ENCODE measurements around the gene INPP5A.

The INPP5A gene

DNA sequence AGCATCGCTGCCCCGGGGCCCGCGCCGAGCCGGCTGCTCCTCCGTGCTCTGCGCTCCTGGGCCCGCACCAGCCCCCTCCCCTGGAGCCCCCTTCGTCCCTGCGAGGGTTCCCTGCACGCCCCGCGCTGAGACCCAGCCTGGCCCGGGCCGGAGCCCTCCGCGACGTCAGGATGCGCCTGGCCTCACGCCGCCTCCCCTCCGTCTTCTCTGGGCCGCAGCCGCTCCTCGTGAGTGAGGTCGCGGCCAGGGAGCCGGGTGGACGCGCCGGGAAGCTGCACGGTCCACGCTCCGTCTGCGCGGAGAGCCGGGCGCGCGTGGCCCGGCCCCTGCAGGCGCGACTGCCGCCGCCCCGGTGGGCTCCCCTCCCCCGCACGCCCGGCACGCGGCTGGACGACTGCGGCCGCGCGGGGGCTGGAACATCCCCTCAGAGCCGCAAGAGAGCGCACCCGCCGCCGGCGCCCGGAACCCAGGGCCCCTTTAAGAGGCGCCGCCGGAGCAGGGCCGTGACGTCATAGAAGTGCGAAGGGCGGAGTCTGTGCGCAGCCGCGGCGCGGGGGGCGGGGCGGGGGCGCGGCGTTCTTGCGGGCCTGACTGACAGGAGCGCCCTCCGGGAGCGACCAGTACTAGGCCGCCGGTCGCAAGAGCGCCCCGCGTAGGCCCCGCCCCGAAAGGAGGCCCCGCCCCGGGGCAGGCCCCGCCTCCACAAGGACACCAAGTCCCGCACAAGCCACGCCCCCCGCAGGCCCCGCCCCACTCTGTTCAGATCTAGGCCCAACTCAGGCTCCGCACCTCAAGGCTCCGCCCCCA lies 507 bp upstream of the INPP5A start:
- peak; percentile 100 for DNase-seq

DNA sequence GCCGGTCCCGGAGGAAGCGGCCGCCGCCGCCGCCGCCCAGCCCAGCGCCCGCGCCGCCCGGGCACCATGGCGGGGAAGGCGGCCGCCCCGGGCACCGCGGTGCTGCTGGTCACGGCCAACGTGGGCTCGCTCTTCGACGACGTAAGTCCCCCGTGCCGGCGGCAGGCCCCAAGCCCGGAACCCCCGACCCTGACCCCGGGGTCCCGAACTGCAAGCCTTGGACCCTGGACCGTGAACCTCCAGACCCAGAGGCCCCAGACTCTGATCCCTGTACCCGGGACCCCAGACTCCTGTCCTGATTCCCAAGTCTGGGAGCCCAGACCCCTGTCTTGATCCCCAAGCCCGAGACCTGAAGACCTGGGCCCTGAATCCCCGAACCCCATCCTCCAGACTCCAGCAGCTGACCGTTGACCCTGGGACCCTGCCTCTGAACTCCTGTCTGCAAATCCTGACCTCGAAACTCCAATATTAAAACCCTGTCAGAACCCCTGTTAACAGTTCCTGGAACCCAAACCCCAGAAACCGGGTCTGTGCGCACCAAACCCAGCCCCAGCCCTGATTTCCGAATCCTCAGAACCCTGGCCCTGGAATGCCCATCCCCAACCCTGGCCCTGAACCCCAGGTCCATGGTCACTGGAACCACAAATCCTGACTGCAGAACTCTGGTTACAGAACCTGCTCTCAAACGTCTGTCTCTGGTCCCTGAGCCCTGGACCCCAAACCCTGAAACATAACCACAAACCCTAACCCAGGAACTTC lies 623 bp downstream of the INPP5A start:
- no peak for DNase-seq

DNA sequence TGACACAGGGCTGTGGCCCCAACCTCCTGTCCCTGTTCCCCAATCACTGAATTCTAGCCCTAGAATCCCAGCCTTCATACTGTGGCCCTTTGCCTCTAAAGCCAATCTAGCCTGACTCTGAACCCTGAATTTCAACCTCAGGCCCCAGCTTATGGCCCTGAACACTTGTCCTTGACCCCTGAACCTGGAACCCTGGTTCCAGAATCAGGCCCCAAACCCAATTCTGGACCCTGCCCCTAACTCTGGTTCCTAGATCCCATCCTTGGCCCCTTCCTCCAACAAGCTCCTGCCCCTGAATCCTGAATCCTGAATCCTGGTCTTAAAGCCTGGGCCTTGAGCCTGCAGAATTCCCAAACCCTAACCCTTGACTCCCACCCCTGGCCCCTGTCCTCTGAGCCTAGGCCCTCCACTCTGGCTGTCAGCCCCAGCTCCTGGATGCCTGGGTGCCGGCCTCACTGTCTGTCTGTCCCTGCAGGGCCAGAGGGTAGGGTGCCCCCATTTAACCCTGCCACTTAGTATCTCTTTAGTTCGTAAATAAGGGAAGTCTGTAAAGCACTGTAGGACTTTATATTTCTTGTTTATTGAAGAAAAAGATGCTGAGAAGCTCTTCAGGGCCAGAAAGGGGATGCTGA lies 1.3 kb downstream of the INPP5A start:
- DNase-seq = no peak

DNA sequence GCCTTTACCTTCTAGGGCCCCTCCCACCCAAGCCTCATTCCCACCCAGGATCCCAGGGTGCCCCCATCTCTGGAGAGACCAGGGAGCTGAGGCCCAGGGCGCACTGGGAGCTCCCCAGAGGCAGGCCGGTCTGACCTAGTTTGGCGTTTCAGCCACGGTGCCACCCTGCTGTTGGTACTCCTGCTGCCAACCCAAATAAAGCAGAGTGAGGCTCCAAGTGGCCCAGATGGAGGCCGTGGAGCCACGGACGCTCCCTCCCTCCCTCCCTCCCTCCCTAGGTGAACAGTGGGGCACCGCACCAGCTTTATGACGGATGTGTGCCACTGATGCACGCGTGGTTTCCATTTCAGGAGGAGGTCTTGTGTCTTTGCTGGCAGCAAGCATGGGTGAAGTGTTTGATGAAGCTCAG lies 1.8 kb downstream of the INPP5A start:
- DNase-seq = no peak

DNA sequence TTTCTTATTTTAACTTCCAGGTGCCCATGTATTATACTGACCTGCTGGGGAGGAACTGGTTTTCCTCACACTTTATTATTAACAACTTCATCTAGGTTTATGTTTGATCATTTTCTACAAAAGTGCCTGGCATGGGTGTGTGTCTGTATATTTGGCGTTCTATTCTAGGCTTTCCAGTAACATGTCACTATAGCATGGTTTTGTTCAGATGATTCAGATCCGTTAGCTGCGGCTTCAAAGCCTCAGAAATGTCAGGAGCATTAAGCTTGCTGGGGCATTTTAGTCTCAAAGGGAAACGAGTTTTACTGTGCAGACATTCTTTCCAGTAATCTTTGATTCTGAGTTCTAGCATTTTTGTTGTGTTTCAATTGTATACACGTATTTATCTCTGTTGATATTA lies 2.3 kb downstream of the INPP5A start:
- DNase-seq = no peak

DNA sequence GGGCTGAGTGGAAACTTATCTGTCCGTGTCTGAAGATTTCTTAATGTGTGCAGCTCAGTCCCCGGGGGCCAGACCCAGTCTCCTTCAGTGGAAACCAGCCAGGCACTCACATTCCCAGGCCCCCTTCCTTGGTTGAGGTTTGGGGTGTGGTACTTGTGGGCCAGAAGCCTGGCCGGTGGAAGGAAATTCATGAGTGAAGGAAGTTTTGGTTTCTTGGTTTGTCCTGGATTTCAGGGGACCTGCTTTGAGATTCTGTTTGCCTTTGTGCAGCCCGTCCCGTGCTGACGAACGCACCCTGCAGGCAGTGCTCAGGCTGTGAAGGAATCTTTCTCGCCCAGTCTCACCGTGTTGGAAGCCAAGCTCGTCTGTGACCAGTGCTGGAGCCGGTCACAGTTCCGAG lies 2.9 kb downstream of the INPP5A start:
- no peak for DNase-seq

DNA sequence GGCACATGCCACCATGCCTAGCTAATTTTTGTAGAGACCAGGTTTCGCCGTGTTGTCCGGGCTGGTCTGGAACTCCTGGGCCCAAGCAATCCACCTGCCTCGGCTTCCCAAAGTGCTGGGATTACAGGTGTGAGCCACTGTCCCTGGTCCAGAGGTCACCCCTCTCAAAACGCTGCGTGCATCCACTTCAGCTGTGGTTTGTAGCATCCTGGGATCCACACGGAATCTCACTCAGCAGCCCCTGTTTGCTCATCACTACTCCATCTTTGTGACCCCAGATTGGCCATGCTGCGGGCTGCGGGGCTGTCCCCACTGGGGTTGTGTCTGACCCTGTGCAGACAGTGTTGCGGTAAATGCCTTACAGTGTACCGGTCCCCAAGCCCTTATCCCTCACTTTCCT lies 3.5 kb downstream of the INPP5A start:
- no peak for DNase-seq

DNA sequence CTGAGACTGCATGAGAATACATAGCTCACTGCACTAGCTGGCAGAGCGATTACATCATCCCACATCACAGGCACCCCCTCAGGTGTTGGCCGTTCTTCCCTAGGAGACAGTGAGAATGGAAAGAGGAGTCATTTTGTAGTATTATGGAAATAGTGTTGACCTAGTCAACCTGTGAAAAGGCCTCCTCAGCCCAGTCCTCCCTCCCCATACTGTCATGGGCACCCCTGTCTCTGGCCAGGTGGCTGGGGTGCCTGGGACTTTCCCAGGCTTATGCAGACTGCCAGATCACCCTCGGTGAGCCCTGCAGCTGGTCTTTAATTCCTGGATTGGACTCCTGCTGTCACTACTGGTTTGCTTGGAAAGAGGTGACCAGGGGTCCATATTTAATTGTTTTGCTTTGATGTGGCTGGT lies 4.0 kb downstream of the INPP5A start:
- DNase-seq = no peak

DNA sequence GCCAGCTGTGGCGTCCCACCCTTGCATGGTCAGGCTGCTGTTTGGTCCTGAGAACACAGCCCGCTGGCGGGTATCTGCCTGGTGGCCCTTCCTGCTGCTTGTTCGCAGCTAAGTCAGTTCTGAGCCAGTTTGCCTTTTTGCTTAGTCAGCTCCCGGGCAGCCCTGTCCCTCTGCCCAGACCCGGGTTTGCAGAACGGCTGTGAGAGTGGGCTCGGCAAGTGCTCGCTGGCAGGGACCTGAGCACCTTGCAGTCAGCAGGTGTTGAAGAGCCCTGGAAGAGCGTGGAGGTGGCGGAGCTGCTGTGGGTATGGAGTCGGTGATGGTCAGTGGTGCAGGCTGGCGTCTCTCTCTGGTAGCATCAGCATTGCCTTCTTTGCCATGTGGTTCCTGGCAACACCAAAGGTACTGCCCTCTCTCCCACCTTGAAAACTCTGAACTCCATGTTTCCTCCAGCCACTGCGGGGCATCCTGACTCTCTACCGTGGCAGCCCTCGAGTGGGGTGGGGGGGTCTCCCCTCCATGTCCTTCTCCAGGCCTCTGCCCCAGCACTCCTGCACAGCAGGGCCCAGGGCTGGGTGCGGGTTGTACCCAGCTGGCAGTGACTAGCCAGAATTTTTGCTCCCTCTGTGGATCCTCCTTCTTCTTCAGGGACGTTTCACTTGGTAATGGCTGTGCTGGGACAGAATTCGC lies 4.6 kb downstream of the INPP5A start:
- no peak for DNase-seq

DNA sequence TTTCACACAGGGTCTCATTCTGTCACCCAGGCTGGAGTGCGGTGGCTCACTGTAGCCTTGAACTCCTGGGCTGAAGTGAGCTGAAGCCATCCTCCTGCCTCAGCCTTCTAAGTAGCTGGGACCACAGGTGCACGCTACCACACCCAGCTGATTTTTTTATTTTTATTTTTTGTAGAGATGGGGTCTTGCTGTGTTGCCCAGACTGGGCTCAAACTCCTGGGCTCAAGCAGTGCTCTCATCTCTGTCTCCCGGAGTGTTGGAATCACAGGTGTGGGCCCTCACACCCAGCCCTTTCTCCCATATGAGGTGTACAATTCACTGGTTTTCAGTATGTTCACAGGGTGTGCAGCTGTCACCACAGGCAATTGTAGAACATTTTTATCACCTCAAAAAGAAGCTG lies 5.2 kb downstream of the INPP5A start:
- no peak for DNase-seq

DNA sequence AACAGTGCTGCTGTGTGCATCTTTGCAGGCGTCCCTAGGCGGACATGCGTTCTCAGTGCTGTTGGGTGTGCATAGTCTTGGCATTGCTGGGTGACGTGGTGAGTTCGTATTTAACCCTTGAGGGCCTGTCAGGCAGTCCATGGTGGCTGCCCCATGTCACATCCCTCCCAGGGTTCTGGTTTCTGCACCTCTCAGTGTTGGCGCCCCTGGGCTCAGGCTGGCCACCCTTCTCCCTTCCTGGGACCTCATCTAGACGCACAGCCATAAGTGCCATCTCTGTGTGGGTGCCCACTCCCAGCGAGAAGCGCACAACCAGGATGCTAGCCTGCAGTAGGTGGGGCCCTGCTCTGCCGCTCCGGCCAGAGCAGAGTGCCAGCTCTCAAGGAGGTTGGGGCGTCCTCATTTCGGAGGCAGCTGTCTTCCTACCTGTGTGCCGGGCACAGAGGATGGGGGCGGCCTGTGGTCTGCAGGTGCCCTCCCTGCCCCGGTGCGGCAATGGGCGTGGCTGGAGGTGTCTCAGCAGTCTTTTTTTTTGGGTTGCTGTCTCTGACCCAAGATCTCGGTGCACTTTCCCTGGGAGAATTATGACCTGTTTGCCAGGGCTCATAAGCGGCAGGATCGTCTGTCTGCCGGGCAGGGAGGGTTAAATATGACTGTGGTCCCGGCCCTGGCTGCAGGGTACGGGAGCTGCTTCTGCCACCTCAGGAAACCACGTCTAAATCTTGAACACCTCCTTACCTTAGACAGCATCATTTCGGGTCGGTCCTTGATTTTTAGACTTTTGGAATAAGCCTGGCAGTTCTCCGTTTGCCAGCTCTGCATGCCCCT lies 6.5 kb downstream of the INPP5A start:
- DNase-seq = no peak

DNA sequence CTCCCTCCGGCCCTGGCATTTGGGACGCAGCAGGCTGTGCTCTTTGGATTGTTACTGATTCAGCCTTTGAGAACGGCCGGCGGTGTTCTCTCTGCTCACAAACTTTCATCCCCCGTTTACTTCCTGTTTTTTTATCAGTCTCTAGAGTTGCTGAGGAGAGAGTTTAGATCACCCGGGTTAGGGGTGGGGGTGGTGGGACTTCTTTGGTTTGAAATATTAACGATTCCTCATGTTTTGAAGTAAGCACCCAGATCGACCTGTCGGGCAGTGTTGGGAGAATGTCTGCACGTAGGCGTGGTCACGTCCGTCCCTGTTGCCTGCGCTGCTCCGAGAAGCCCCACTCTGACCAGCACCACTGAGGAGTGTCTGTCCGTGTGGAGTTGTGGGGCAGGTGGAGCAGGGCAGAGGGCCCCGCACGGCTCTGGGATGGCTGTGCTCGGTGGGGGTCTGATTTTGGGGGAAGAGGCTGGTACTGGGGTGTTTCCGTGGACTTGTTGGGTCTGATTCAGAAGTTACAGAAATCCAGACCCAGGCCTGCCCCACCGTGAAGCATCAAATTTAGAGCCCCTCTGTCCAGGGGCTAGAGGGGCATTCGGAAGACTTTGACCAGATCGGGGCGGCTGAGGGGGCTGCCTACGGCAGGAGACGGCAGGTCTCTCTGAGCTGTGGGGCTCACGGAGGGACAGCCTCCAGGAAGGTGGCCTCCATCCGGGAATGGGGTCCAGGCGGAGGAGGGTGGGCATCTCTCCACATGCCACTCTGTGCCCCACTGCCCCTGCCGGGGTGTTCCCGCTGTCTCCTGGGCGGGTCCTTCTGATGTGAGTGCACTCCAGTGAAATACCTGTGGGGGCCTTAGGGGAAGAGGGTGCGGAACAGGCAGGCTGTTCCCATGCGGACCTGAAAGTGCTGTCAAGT lies 7.4 kb downstream of the INPP5A start:
- no peak for DNase-seq

DNA sequence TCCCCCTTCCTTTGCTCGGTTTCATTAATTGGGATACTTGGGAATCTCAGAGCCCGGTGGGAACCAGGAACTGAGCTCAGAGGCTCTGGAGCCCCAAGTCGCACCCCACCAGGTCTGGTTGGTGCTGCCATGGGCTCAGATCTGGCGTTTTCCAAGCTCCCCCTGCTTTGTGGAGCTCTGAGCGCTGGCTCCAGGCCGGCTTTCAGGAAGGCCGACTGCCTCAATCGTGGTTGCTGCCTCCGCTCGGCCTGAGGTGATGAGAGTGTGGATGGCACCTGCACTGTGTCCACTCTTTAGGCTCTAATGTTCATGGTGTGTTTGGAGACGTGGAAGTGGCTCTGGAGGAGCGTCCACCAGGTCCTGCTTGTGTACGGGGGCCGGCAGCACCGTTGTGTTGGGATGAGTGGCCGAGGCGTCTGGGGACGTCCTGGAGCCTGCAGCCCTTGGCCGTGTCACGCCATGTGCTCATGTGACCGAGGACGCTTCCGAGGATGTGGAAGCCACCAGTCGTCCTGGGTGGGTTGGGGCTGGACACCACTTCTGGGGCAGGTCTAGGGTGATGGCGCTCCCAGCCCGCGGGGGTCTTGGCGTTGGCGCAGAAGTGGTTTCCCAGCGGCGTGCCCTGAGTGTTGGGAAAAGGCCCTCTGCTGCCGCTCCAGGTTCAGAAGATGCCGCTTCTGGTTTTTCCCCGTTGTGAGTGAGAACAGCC lies 8.2 kb downstream of the INPP5A start:
- DNase-seq = no peak

DNA sequence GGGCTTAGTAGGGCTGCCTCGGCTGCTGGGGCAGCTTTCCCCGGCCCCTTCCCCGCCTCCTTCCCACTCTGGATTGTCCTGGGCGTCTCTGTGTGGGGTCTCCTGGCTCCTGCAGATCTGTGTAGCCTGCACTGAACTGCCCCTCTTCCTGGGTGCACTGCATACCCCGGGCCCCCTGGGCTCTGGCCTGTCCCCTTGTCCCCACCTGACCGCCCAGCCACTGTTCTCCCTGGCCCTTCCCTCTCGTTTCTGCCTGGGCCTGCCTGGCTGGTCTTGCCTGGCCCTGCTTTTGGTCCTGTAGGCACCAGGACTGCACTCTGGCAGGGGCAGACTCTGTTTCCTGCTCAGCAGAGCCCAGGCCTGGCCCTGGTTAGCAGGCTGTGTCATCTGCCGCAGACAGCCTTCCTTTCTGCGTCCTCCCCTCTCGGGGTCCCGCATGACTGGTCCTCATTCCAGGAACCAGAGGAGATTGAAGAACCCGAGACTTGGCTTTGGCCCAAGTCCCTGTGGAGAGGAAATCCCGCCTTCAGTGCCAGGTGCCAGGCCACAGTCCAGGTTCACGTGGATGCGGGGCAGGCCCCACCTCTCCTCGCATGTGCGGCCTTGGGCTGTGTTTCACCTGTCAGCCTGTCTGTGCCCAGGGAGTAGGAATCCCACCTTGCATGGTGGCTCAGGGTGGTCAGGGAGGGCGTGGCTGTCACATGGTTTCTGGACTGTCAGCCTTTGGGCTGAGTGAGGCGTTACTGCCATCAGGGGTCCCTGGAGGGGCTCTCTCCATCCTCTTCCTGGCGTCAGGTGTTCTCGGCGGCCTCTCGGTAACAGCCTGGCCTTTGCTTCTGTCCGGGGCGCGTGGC lies 9.2 kb downstream of the INPP5A start:
- DNase-seq = no peak

DNA sequence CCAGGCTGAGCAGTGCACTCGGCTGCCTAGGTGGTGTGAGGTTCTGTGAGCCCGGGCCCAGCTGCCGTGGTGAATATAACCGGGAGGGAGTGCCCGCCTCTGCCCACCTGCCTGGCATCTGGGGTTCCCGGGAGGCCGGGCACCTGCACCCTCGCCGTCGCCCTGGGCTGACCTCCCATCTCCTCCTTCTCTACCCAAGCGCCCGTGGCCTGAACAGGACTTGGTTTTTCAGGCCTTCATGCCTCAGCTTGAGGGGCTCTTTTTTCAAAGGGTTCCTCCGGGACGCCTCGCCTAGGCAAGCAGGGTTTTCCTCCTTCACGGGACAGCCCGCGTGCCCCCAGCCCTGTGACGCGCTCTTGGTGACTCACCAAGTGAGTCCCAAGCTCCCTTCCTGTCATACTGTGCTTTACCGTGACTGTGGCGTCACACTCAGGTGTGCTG lies 9.9 kb downstream of the INPP5A start:
- DNase-seq = no peak

DNA sequence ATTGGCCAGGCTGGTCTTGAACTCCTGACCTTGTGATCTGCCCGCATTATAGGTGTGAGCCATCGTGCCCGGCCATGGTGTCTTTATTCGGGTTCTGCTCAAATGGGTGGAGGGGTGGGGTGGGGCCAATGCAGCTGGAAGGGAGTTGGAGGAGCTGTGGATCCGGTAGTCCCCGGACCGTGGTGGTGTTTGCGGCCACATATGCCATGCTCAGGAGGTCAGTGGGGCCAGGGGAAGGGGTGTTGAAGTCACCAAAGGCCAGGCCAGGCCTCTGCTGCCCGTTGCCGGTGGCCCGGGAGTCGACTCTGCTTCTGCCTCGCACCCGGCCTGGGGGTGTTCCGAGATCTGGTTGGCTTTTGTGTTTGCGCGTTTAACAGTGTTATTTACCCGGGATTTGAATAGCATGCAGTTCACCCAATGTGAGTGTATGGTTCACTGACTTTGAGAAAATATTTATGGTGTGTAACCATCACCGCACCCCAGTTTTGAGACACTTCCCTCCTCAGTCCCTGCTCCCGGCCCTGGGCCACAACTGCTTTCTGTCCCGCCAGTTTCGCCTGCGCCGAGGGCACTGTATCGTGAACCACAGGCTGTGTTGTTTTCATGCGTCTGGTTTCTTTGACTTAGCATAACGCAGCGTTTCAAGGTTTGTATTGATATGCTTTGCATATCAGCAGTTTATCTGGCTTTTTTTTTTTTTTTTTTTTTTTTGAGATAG lies 10.7 kb downstream of the INPP5A start:
- DNase-seq = no peak

DNA sequence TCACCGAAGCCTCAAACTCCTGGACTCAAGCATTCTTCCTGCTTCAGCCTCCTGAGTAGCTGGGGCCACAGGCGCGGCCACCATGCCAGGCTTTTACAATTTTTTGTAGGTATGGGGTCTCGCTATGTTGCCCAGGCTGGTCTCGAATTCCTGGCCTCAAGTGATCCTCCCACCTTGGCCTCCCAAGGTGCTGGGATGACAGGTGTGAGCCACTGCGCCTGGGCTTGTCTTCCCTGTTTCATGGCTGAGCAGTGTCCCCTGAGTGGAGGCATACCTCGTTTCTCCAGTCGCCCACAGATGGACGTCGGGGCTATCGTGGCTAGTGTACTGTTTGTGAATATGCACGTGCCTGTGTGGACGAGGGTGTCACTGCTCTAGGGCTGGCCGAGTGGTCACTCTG lies 11.3 kb downstream of the INPP5A start:
- DNase-seq = no peak

DNA sequence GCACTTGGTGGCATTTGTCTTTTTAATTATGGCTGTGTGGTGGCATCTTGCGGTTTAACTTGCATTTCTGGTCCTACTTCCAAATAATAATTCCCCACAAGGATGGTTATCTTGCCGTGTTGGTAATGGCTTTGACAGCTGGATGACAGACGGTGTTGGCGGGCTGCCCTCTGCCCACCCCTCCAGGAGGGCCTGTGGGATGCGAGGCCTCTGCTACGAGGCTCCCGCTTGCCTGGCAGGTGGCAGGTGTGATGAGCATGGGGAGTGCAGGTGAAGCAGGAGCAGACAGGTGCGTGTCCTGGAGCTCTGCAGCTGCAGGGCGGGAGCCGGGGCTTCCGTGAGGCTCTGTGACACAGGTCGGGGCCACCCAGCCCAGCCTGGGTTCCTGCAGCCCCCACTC lies 11.8 kb downstream of the INPP5A start:
- no peak for DNase-seq
